ENCODE measurements around the gene DHX32. TPM values are rescaled to one million over a fixed set of nuclear protein-coding genes. Genes with fewer than 3 reads are reported as not detected.

DHX32 gene
- total RNA-seq, 2 experiments from 2014 or later, result 9.6 to 11.1 TPM

DNA sequence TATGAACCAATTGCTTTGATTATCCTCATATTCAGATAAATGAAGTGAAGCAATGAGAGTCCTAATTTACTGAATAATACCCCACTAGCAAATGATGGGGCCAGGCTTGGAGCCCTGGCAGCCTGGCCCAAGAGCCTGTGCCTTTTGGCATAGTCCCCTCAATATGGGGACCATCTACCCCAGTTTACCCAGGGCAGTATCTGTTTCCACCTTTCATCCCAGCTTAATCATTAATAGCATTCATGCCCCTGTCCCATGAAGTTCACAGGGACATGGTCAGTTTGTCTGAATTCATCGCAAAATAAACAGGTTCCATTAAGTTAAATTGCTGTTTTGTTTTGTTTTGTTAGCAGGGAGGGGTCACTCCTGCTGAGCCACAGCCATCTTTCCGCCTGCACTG, 32.2 kb downstream of the DHX32 start:
- Mint-ChIP-seq H3K27ac (no peak overlapping the region), H3K36me3 (ENCODE audit: low read depth) (peaks cover 13% of the 10 kb centered on the region), H3K27me3 (no peaks in the 10 kb centered on the region), H3K4me3 (no peak overlapping the region), H3K9me3 (no peaks in the 10 kb centered on the region), H3K4me1 (no peaks in the 10 kb centered on the region)
- POLR2A ChIA-PET, result interaction anchor here (0.7 kb wide), 1 partner anchor 26 kb away, joined by 3 read pairs; the partner anchor contains the start of genes BCCIP and UROS
- CTCF ChIA-PET, result no interaction called here
- DNase-seq, result no peak

DNA sequence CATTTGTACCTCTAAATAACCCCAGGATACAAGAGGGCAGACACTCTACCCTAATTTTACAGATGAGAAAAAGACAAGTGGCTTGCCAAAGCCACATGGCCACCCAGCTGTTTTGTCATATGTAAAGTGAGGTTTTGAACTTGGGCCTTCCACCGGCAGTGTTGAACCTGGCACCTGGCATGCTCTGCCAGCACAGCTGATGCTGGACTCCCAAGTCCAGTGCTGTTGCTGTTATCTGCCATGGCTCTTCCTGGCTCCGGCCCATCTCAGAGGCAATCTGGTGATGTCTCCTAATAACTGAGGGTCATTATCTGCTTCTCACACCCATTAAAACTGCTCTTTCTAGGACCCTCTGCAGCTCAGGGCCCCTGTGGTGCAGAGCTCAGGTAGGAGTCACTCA, 32.7 kb downstream of the DHX32 start:
- ChIA-PET CTCF (no interaction called here), POLR2A (interaction anchor here (0.7 kb wide), 1 partner anchor 25 kb away, joined by 3 read pairs; the partner anchor contains the start of genes BCCIP and UROS)
- H3K27me3 Mint-ChIP-seq, result no peaks in the 10 kb centered on the region
- no peak for DNase-seq
- H3K27ac Mint-ChIP-seq, result no peak overlapping the region
- peaks cover 10% of the 10 kb centered on the region for H3K36me3 Mint-ChIP-seq (ENCODE audit: low read depth)
- no peaks in the 10 kb centered on the region for H3K4me1 Mint-ChIP-seq
- no peak overlapping the region for H3K4me3 Mint-ChIP-seq
- no peaks in the 10 kb centered on the region for H3K9me3 Mint-ChIP-seq

DNA sequence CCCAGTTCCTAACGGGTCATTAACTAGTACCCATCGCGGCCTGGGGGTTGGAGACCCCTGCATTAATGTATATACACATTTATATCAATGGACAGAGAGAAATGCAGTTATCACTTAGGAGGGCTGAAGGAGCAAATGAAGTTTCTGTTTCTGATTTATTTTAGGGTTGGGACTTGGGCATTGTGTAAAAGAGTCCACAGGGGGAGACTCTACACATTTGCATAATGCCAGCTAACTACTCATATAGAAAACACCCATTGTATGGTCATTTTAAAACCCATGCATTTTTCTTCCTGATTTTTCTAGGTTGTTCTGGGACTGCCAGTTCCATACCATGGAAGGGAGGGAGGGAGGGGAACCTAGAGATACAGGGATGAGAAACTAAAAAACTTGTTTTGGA, 34.2 kb downstream of the DHX32 start:
- DNase-seq, result no peak
- ChIA-PET CTCF (interaction anchor here (1.6 kb wide), 1 partner anchor 19 kb away, joined by 3 read pairs; no protein-coding TSS in a partner anchor), POLR2A (no interaction called here)
- Mint-ChIP-seq H3K9me3 (no peaks in the 10 kb centered on the region), H3K4me1 (no peaks in the 10 kb centered on the region), H3K4me3 (no peak overlapping the region), H3K27me3 (no peaks in the 10 kb centered on the region), H3K36me3 (ENCODE audit: low read depth) (peaks cover 11% of the 10 kb centered on the region), H3K27ac (no peak overlapping the region)

DNA sequence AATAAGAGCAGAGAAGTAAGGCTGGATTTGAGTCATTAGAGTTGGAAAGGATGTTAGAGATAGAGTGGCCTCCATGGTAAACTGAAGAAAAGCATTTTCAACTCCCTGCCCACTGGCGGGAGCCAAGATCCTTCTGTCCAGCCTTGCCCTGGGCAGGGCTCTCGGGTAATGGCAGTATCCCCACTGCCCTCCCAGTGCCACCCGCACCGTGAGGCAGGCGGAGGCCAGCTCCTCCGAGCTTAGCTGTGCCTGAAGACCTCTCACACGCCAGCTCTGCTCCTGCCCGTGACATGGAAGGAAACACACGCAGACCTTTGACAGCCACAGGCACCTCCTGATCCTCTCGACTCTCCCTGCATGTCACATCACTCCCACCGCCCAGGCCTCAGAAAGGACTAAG, 35.5 kb downstream of the DHX32 start:
- H3K27me3 Mint-ChIP-seq, result no peaks in the 10 kb centered on the region
- CTCF ChIA-PET, result no interaction called here
- H3K27ac Mint-ChIP-seq, result no peak overlapping the region
- DNase-seq, result no peak
- no peaks in the 10 kb centered on the region for H3K9me3 Mint-ChIP-seq
- POLR2A ChIA-PET, result no interaction called here
- H3K4me1 Mint-ChIP-seq, result no peaks in the 10 kb centered on the region
- no peak overlapping the region for H3K4me3 Mint-ChIP-seq
- H3K36me3 Mint-ChIP-seq (ENCODE audit: low read depth), result peaks cover 7% of the 10 kb centered on the region

DNA sequence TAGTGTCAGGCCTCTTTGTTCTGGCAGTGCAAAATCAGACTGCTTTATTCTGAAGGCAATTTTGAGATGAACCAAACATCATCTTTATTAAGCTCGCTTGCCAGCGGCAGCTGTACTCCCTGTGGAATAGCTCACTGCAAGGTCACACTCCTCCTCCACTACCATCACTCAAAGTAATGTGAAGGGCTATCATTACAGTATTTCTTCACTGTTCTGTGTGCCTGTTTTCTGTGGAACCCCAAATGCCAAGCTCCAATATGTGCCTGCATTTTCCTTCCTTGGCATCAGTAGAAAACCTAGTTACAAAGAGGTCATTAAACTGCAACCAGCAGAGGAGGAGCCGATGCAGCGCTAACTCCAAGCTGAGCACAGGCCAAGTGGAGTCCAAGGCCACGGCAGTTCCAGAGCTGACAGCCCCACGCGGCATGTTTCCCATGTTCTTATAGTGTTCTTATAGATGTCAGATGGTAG, 36.3 kb downstream of the DHX32 start:
- H3K9me3 Mint-ChIP-seq, result no peaks in the 10 kb centered on the region
- no peak overlapping the region for H3K27ac Mint-ChIP-seq
- peaks cover 11% of the 10 kb centered on the region for H3K36me3 Mint-ChIP-seq (ENCODE audit: low read depth)
- no peak overlapping the region for H3K4me3 Mint-ChIP-seq
- ChIA-PET CTCF (no interaction called here), POLR2A (interaction anchor here (0.9 kb wide), 1 partner anchor 22 kb away, joined by 3 read pairs; no protein-coding TSS in a partner anchor)
- H3K4me1 Mint-ChIP-seq, result no peaks in the 10 kb centered on the region
- DNase-seq, result no peak
- no peaks in the 10 kb centered on the region for H3K27me3 Mint-ChIP-seq

DNA sequence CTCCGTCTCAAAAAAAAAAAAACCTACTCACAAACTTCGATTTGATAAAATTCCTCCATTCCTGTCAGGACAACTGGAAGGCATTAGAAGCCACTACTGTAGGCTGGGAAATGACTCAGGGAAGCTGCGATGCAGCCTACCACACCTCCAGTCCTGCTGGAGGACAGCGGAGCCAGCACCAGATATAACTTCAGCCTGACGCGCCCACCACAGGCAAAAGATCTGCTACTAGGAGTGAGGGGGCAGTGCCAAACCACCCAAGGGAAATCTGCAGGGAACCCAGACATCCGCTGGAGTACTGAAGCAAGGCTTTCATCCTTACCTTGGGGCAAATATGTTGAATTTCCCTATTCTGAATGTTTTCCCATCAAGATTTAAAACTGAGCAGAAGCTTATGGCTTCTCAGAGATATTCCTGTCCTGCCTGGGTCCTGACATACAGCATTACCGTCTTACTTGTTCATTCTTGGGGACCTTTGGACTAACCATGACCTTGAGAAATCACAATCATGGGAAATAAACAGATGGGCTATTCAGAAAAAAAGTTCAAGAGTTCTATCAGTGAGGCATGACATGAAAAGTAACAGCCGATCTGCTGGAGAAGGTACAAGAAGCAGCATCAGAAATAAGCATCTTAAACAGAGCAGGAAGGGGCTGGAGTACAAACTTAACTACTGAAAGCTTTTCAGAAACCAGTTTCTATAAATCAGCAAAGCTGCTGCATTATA, 37.3 kb downstream of the DHX32 start:
- Mint-ChIP-seq H3K4me3 (no peak overlapping the region), H3K36me3 (ENCODE audit: low read depth) (peaks cover 12% of the 10 kb centered on the region), H3K27me3 (no peaks in the 10 kb centered on the region), H3K4me1 (no peaks in the 10 kb centered on the region), H3K9me3 (no peaks in the 10 kb centered on the region), H3K27ac (no peak overlapping the region)
- ChIA-PET CTCF (no interaction called here), POLR2A (no interaction called here)
- no peak for DNase-seq

DNA sequence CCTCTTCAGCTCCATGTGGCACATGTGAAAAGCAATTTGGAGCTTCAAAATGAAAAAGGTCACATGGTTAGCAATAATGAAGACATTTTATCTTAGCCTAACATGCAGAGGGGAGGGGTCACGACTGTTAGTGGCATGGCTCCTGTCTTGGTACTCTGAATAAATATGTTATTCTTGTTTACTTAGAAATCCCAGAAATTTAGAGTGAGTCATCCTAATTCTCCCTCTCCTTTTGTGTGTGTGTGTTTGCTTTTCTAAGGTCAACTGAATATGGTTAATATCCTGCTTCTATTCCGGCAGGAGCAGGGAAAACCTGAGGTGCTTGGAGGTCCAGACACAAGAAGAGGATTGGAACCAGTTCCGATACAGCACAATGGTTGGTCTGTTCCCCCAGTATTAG, 40.1 kb downstream of the DHX32 start:
- DNase-seq, result no peak
- H3K36me3 Mint-ChIP-seq (ENCODE audit: low read depth), result peaks cover 24% of the 10 kb centered on the region
- H3K4me3 Mint-ChIP-seq, result no peak overlapping the region

DNA sequence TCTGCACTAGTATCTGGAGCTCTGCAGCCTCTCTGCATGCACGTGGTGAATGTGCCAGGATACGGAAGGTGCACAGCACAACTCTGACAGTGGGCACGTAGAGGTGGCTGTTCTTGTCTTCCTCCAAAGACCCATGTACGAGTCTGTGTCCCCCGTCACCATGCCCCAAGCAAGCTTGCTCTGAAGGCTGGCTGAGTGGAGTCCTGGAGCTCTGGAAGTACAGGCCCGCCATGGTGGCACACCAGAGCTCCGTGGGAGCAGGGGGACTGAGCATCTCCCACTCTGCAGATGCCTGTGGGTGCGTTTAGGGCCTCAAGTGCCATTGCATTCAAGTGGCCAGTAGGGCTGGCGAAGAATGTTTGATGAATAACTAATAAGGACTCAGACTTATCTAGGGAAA, 40.7 kb downstream of the DHX32 start:
- Mint-ChIP-seq H3K27ac (no peak overlapping the region), H3K36me3 (ENCODE audit: low read depth) (peaks cover 29% of the 10 kb centered on the region), H3K9me3 (no peaks in the 10 kb centered on the region), H3K4me1 (no peaks in the 10 kb centered on the region), H3K27me3 (no peaks in the 10 kb centered on the region), H3K4me3 (no peak overlapping the region)
- POLR2A ChIA-PET, result no interaction called here
- CTCF ChIA-PET, result no interaction called here
- no peak for DNase-seq

More for the DNA sequence above, 40.1 kb downstream of the DHX32 start:
- no peaks in the 10 kb centered on the region for H3K4me1 Mint-ChIP-seq
- H3K9me3 Mint-ChIP-seq, result no peaks in the 10 kb centered on the region
- no peaks in the 10 kb centered on the region for H3K27me3 Mint-ChIP-seq
- CTCF ChIA-PET, result no interaction called here
- POLR2A ChIA-PET, result no interaction called here
- no peak overlapping the region for H3K27ac Mint-ChIP-seq

DNA sequence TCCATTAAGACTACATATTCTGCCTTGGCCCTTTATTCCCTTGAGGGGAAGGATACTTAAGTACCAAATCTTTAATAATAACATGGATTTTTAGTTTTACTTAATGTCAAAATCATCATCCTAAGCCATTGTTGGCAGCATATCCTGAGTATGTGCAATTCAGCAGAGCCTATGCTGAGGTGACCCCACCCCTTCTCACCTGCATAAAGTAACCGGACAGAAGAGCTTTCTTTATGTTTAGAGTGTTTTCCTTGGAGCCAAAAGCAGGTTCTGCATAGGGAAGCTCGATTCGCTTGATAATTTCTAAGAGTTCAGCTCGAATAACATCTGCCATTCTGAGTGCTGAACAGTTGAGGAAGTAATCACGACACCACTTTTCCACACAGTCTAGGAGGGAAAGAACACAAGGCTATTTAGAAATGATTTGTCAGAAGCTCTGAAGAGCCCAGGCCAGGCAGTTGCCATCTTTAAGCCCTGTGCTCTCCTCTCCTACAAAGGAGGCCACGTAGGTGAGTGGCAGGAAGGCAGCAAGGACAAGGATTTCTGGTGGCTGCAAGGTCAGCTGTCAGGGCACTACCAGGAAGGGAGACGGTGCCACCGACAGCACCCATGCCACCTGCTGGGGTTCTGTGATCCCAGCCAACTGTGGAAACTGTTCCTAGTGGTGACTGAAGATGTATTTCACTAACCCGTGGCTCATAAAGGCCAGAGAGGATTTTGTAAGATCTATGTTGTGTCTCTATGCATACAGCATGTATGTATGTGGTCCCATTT, 42.1 kb downstream of the DHX32 start:
- ChIA-PET POLR2A (no interaction called here), CTCF (no interaction called here)
- Mint-ChIP-seq H3K27ac (no peak overlapping the region), H3K9me3 (no peaks in the 10 kb centered on the region), H3K4me1 (no peaks in the 10 kb centered on the region), H3K36me3 (ENCODE audit: low read depth) (peaks cover 34% of the 10 kb centered on the region), H3K27me3 (no peaks in the 10 kb centered on the region), H3K4me3 (no peak overlapping the region)
- no peak for DNase-seq

DNA sequence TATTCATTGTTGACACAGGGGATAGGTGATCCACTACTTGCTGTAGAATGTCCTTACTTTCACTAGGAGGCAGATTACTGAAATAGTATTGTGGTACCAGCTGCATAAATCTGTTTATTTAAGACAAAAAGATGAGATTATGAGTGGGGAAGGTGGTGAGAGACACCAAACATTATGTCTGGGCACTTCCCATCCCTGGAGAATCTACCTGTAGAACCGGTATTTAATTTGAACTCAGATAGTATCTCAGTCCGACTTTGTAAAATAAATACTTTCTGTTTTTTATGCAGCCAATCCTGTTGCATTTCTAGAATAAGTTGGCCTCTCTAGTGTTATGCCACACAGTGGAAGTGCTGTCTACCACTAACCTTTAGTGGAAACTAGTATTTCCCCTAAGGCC, 44.3 kb downstream of the DHX32 start:
- H3K36me3 Mint-ChIP-seq (ENCODE audit: low read depth), result peaks cover 40% of the 10 kb centered on the region
- CTCF ChIA-PET, result no interaction called here
- H3K27ac Mint-ChIP-seq, result no peak overlapping the region
- DNase-seq, result no peak
- no peaks in the 10 kb centered on the region for H3K4me1 Mint-ChIP-seq
- H3K4me3 Mint-ChIP-seq, result no peak overlapping the region
- no peaks in the 10 kb centered on the region for H3K27me3 Mint-ChIP-seq
- H3K9me3 Mint-ChIP-seq, result no peaks in the 10 kb centered on the region
- POLR2A ChIA-PET, result no interaction called here

DNA sequence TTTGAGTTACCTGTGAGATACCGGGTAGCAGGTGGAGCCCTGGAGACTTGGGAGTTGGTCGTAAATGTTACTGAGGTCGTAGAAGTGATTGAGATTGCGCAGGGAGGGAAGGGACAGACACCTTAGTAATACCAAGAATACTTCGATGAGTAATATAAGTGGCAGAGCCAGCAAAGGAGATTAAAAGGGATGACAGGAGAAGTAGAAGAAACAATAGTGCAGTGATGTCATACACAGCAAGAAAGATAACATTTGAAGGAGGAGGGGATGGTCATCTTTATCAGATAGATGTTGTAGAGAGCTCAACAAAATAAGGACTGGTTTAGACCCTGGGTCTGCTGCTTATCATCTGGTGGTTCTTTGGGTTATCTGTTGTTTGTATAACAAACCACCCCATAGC, 52.8 kb downstream of the DHX32 start:
- Mint-ChIP-seq H3K36me3 (ENCODE audit: low read depth) (peaks cover 39% of the 10 kb centered on the region), H3K4me1 (peaks cover 24% of the 10 kb centered on the region), H3K9me3 (no peaks in the 10 kb centered on the region), H3K4me3 (no peak overlapping the region), H3K27ac (peak overlapping the region; percentile 23), H3K27me3 (no peaks in the 10 kb centered on the region)
- CTCF ChIA-PET, result no interaction called here
- no peak for DNase-seq
- POLR2A ChIA-PET, result no interaction called here

DNA sequence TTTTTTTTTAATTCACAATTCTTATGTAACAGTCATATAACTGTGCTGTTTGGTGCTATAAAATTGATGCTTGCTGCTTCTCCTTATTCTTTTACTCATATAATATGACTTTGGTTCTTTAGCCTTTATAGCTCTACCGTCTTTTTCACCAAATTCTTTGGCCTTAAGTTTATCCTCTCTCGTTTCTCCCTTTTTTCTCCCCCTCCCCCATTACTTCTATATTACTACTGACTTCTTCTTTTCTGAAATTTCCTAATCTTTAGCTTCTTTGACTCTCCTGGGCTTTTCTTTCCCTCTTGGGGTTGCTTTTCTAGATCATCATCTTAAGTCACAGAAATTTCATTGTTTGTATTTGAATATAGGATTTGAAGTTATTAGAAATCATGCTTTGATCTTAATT, 54.0 kb downstream of the DHX32 start:
- POLR2A ChIA-PET, result interaction anchor here (1.6 kb wide), 1 partner anchor 108 kb away, joined by 4 read pairs; the partner anchor contains the start of gene EDRF1
- H3K27ac Mint-ChIP-seq, result no peak overlapping the region

DNA sequence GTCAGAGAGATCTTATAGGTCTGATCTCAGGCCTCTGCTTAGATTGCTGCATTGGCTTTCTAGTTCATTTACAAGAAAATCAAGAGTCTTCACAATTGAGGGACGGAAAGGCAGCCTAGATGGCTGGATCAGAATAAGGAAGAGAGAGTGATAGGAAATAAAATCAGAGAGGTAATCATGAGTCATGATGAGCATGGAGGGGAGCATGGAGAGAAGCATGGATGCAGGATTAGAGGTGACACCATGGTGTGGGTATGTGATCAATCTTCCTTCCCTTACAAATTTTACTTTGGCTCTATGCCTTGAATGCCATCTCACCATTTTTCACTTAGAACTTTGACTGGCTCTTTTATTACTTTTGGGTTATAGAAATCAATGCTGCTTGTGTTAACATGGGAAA, 56.4 kb downstream of the DHX32 start:
- no peak overlapping the region for H3K4me3 Mint-ChIP-seq
- DNase-seq, result no peak
- ChIA-PET CTCF (no interaction called here), POLR2A (interaction anchor here (2.0 kb wide), 1 partner anchor 106 kb away, joined by 20 read pairs; the partner anchor contains the start of gene EDRF1)
- peaks cover 36% of the 10 kb centered on the region for H3K4me1 Mint-ChIP-seq
- no peak overlapping the region for H3K27ac Mint-ChIP-seq
- no peaks in the 10 kb centered on the region for H3K9me3 Mint-ChIP-seq
- H3K36me3 Mint-ChIP-seq (ENCODE audit: low read depth), result peaks cover 21% of the 10 kb centered on the region
- H3K27me3 Mint-ChIP-seq, result no peaks in the 10 kb centered on the region

More for the DNA sequence above, 54.0 kb downstream of the DHX32 start:
- CTCF ChIA-PET, result no interaction called here
- Mint-ChIP-seq H3K27me3 (no peaks in the 10 kb centered on the region), H3K4me1 (peaks cover 24% of the 10 kb centered on the region), H3K9me3 (no peaks in the 10 kb centered on the region), H3K36me3 (ENCODE audit: low read depth) (peaks cover 35% of the 10 kb centered on the region), H3K4me3 (no peak overlapping the region)
- no peak for DNase-seq
